Fibroblast of skin of right quadriceps (primary cell): ENCODE measurements around the gene GRIK4.

Experiments
- DNase-seq: peaks from one replicate; pipeline ENCODE4 v3.0.0-alpha.2; 2013

Gene GRIK4

GRCh38 chr11:120649316-120649715, 137.8 kb downstream of the GRIK4 start:
- DNase-seq: no peak

GRCh38 chr11:120651396-120651795, 139.8 kb downstream of the GRIK4 start:
- no peak for DNase-seq

- DNase-seq: no peak
These were observed 140.3 kb downstream of the GRIK4 start for GRCh38 chr11:120651836-120652235.

GRCh38 chr11:120652705-120653335, 141.3 kb downstream of the GRIK4 start:
- DNase-seq: peak; percentile 12

GRCh38 chr11:120655589-120655988, 144.0 kb downstream of the GRIK4 start:
- no peak for DNase-seq

GRCh38 chr11:120657306-120658070, 145.9 kb downstream of the GRIK4 start:
- no peak for DNase-seq

GRCh38 chr11:120658071-120658423, 146.5 kb downstream of the GRIK4 start:
- DNase-seq: no peak

- no peak for DNase-seq
These were observed 147.5 kb downstream of the GRIK4 start for GRCh38 chr11:120659076-120659475.

GRCh38 chr11:120660024-120660565, 148.5 kb downstream of the GRIK4 start:
- DNase-seq: peak; percentile 15

- DNase-seq: no peak
These were observed 150.6 kb downstream of the GRIK4 start for GRCh38 chr11:120662071-120662676.

- no peak for DNase-seq
These were observed 151.6 kb downstream of the GRIK4 start for GRCh38 chr11:120663142-120663541.

GRCh38 chr11:120666121-120666639, 154.6 kb downstream of the GRIK4 start:
- DNase-seq: no peak

- no peak for DNase-seq
These were observed 155.7 kb downstream of the GRIK4 start for GRCh38 chr11:120667281-120667680.

- DNase-seq: no peak
These were observed 156.4 kb downstream of the GRIK4 start for GRCh38 chr11:120667934-120668333.

GRCh38 chr11:120668537-120668936, 157.0 kb downstream of the GRIK4 start:
- no peak for DNase-seq

GRCh38 chr11:120674542-120674941, 163.0 kb downstream of the GRIK4 start:
- peak; percentile 75 for DNase-seq

GRCh38 chr11:120675171-120675570, 163.6 kb downstream of the GRIK4 start:
- peak; percentile 7 for DNase-seq

- DNase-seq: no peak
These were observed 165.4 kb downstream of the GRIK4 start for GRCh38 chr11:120676991-120677390.

GRCh38 chr11:120680322-120680721, 168.8 kb downstream of the GRIK4 start:
- no peak for DNase-seq

- DNase-seq: no peak
These were observed 170.1 kb downstream of the GRIK4 start for GRCh38 chr11:120681434-120682331.

GRCh38 chr11:120682332-120682649, 170.7 kb downstream of the GRIK4 start:
- DNase-seq: no peak

- DNase-seq: peak; percentile 47
These were observed 171.3 kb downstream of the GRIK4 start for GRCh38 chr11:120682866-120683265.

GRCh38 chr11:120686516-120686915, 175.0 kb downstream of the GRIK4 start:
- no peak for DNase-seq
